Measurements from ENCODE around the gene STAM. TPM values are rescaled to one million over a fixed set of nuclear protein-coding genes. Genes with fewer than 3 reads are reported as not detected.
A peak's percentile ranks its signal among the peaks of the same experiment; 100 is the strongest.
"Not testable (repeated sequence)": the region's sequence is repeated elsewhere in the genome, so short reads cannot be mapped to it uniquely, and the experiment has no call there.

STAM gene
- polyA plus RNA-seq, 3 donors, result 28.5 to 30.5 (median 30.1) TPM

GRCh38 chr10:17709492-17709891, 65.5 kb downstream of the STAM start:
- no peak for DNase-seq (ENCODE audit: extremely low read depth in 1 of 11, low read depth in 9 of 11, low spot score in 4 of 11)

- no peak for DNase-seq (ENCODE audit: extremely low read depth in 1 of 11, low read depth in 9 of 11, low spot score in 4 of 11)
These were observed 66.2 kb downstream of the STAM start for GRCh38 chr10:17710181-17710580.

GRCh38 chr10:17712053-17712452, 68.1 kb downstream of the STAM start:
- DNase-seq (ENCODE audit: extremely low read depth in 1 of 11, low read depth in 9 of 11, low spot score in 4 of 11), result no peak

- no peak for DNase-seq (ENCODE audit: extremely low read depth in 1 of 11, low read depth in 9 of 11, low spot score in 4 of 11)
These were observed 68.9 kb downstream of the STAM start for GRCh38 chr10:17712717-17713471.

GRCh38 chr10:17713758-17714157, 69.8 kb downstream of the STAM start:
- no peak for DNase-seq (ENCODE audit: extremely low read depth in 1 of 11, low read depth in 9 of 11, low spot score in 4 of 11)

- no peak for DNase-seq (ENCODE audit: extremely low read depth in 1 of 11, low read depth in 9 of 11, low spot score in 4 of 11)
These were observed 72.2 kb downstream of the STAM start for GRCh38 chr10:17716161-17716560.

- not testable (repeated sequence) for DNase-seq (ENCODE audit: extremely low read depth in 1 of 11, low read depth in 9 of 11, low spot score in 4 of 11)
These were observed 78.5 kb downstream of the STAM start for GRCh38 chr10:17722317-17723014.

- DNase-seq (ENCODE audit: extremely low read depth in 1 of 11, low read depth in 9 of 11, low spot score in 4 of 11), result no peak
These were observed 81.8 kb downstream of the STAM start for GRCh38 chr10:17725703-17726102.

GRCh38 chr10:17729630-17730029, 85.7 kb downstream of the STAM start:
- no peak for DNase-seq (ENCODE audit: extremely low read depth in 1 of 11, low read depth in 9 of 11, low spot score in 4 of 11)

- no peak for DNase-seq (ENCODE audit: extremely low read depth in 1 of 11, low read depth in 9 of 11, low spot score in 4 of 11)
These were observed 86.7 kb downstream of the STAM start for GRCh38 chr10:17730667-17731066.

- no peak for DNase-seq (ENCODE audit: extremely low read depth in 1 of 11, low read depth in 9 of 11, low spot score in 4 of 11)
These were observed 87.5 kb downstream of the STAM start for GRCh38 chr10:17731331-17732020.

- DNase-seq (ENCODE audit: extremely low read depth in 1 of 11, low read depth in 9 of 11, low spot score in 4 of 11), result no peak
These were observed 89.7 kb downstream of the STAM start for GRCh38 chr10:17733620-17734019.

GRCh38 chr10:17734432-17735080, 90.6 kb downstream of the STAM start:
- DNase-seq (ENCODE audit: extremely low read depth in 1 of 11, low read depth in 9 of 11, low spot score in 4 of 11), result no peak

- DNase-seq (ENCODE audit: extremely low read depth in 1 of 11, low read depth in 9 of 11, low spot score in 4 of 11), result no peak
These were observed 91.4 kb downstream of the STAM start for GRCh38 chr10:17735166-17735941.

- no peak for DNase-seq (ENCODE audit: extremely low read depth in 1 of 11, low read depth in 9 of 11, low spot score in 4 of 11)
These were observed 92.3 kb downstream of the STAM start for GRCh38 chr10:17736223-17736622.

GRCh38 chr10:17737027-17737965, 93.3 kb downstream of the STAM start:
- DNase-seq (ENCODE audit: extremely low read depth in 1 of 11, low read depth in 9 of 11, low spot score in 4 of 11), result peak in 2 of 11 donors; percentile 16 to 25

GRCh38 chr10:17740668-17741067, 96.7 kb downstream of the STAM start:
- no peak for DNase-seq (ENCODE audit: extremely low read depth in 1 of 11, low read depth in 9 of 11, low spot score in 4 of 11)

- DNase-seq (ENCODE audit: extremely low read depth in 1 of 11, low read depth in 9 of 11, low spot score in 4 of 11), result peak in 5 of 11 donors; percentile 10 to 23 (median 20)
These were observed 99.0 kb downstream of the STAM start for GRCh38 chr10:17742918-17743317.

Measured in renal cortex interstitium (tissue), 11 donors.